Measurements from ENCODE around the gene FBXL14.

DNA sequence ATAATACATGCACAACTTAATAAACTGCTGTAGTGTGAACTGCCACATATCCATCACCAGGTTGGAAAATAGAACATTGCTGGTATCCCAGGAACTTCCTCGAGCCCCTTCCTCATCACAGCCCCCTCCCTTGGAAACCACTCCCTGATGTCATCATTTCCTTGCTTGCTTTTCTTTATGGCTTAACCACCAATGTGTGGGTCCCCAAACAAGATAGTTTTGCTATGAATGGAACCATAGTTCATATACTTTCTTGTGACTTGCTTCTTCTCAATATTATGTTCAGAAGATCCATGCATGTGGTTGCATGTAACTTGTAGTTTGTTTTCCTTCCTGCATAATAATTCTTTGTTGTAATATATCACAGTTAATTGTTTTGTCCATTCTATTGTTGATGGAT lies 25.7 kb upstream of the FBXL14 start:
- TF ChIP-seq, protein P1, sequence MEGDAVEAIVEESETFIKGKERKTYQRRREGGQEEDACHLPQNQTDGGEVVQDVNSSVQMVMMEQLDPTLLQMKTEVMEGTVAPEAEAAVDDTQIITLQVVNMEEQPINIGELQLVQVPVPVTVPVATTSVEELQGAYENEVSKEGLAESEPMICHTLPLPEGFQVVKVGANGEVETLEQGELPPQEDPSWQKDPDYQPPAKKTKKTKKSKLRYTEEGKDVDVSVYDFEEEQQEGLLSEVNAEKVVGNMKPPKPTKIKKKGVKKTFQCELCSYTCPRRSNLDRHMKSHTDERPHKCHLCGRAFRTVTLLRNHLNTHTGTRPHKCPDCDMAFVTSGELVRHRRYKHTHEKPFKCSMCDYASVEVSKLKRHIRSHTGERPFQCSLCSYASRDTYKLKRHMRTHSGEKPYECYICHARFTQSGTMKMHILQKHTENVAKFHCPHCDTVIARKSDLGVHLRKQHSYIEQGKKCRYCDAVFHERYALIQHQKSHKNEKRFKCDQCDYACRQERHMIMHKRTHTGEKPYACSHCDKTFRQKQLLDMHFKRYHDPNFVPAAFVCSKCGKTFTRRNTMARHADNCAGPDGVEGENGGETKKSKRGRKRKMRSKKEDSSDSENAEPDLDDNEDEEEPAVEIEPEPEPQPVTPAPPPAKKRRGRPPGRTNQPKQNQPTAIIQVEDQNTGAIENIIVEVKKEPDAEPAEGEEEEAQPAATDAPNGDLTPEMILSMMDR (IDR thresholded peaks at IDR 0.05) = no peak
- TF ChIP-seq ZFX (IDR thresholded peaks at IDR 0.05; ENCODE audit: borderline replicate concordance) = no peak

Data from 22Rv1 (cell line).